ENCODE measurements around the gene MRPL43. TPM values are rescaled to one million over a fixed set of nuclear protein-coding genes. Genes with fewer than 3 reads are reported as not detected.

Gene MRPL43
- total and polyA plus RNA-seq, 2 donors (not counting 1 experiment from before 2014, with no cell fraction given), result 56.2 to 99.4 TPM

- Histone ChIP-seq H3K36me3 (replicated peaks in 1 of 2; ENCODE audit: control extremely low read depth in 1 of 2, control insufficient read depth in 1 of 2, extremely low read depth in 1 of 2, insufficient read depth in 2 of 2, low read length in 1 of 2) (no peaks in the 10 kb centered on the region), H3K9ac (ENCODE audit: low read length) (no peak overlapping the region), H3K4me3 (ENCODE audit: control extremely low read depth in 1 of 5, extremely low read depth in 1 of 5, insufficient read depth in 1 of 5, low read depth in 2 of 5, low read length in 4 of 5) (no peak overlapping the region), H3K27ac (ENCODE audit: low read length in 2 of 2) (no peak overlapping the region), H3K9me3 (ENCODE audit: control extremely low read depth in 1 of 3, control insufficient read depth in 2 of 3, insufficient read depth in 1 of 3, low read length in 2 of 3) (no peaks in the 10 kb centered on the region), H3K79me2 (ENCODE audit: control insufficient read depth, insufficient read depth, low read length) (no peaks in the 10 kb centered on the region), H3K4me2 (replicated peaks; ENCODE audit: low read depth, low read length, poor library complexity, severe bottlenecking) (no peak overlapping the region), H3K4me1 (ENCODE audit: control insufficient read depth in 2 of 2, insufficient read depth in 2 of 2, low read length in 2 of 2) (peaks cover 8 to 13% of the 10 kb centered on the region in 2 donors), H3K27me3 (replicated peaks in 1 of 4; ENCODE audit: control extremely low read depth in 1 of 4, control insufficient read depth in 3 of 4, insufficient read depth in 4 of 4, low read length in 3 of 4) (peaks cover 0 to 24% (median 10%) of the 10 kb centered on the region in 4 experiments), H4K20me1 (ENCODE audit: control insufficient read depth, insufficient read depth, low read length, poor library complexity, severe bottlenecking) (no peaks in the 10 kb centered on the region), H2AFZ (ENCODE audit: insufficient read depth, low read depth, low read length, poor library complexity, severe bottlenecking) (no peak overlapping the region)
- POLR2A ChIA-PET, result interaction anchor here (0.6 kb wide), 1 partner anchor 42 kb away, joined by 3 read pairs; the partner anchor contains the start of gene SEMA4G
- DNase-seq, result no peak
- Mint-ChIP-seq H3K4me3 (no peak overlapping the region), H3K27ac (no peak overlapping the region), H3K4me1 (peaks cover 16% of the 10 kb centered on the region), H3K27me3 (peaks cover 20% of the 10 kb centered on the region), H3K9me3 (ENCODE audit: insufficient read depth) (no peaks in the 10 kb centered on the region)
- TF ChIP-seq CTCF (IDR thresholded peaks at IDR 0.05) (no peak), EZH2 (IDR thresholded peaks at IDR 0.05; ENCODE audit: borderline replicate concordance, insufficient read depth, low read depth, low read length, poor library complexity, severe bottlenecking) (no peak)
- ATAC-seq (ENCODE audit: low read depth), result no peak
- intact Hi-C loops (cut with micrococcal nuclease), result loop anchor here (2.0 to 5.0 kb wide), 2 partner anchors 19 to 339 kb away; partner anchors contain the start of genes PDZD7 and SFXN3
- WGBS (ENCODE audit: insufficient coverage), result 93% methylated on average over 17 of the region's 22 CpGs
- CTCF ChIA-PET, result interaction anchor here (0.9 to 2.1 kb wide), 7 partner anchors 7 to 341 kb away, joined by 3 to 16 read pairs (median 4); partner anchors contain the start of gene LZTS2
Observed at GRCh38 chr10:101011517-101012423, 24.5 kb upstream of the MRPL43 start.

Data from B cell (primary cell).